H9 (cell line): Measurements from ENCODE around the gene AVL9. TPM values are rescaled to one million over a fixed set of nuclear protein-coding genes. Genes with fewer than 3 reads are reported as not detected.

Experiments
- DNase-seq: peaks from one replicate; pipeline ENCODE4 v3.0.0-alpha.2; 2017
- H2AFZ ChIP-seq: one replicate; pipeline ENCODE4 v1.6.1; 2013; ENCODE audit warnings: mild to moderate bottlenecking, low read length, control low read depth, moderate library complexity
- H2AK5ac ChIP-seq: 2 replicates; pipeline ENCODE4 v1.6.1; 2013; ENCODE audit warnings: low read length, control low read depth, mixed read lengths; ENCODE audit not compliant: insufficient read length
- H2BK120ac ChIP-seq: one replicate; pipeline ENCODE4 v1.6.1; 2013; ENCODE audit warnings: low read depth, mild to moderate bottlenecking, low read length, control low read depth, inconsistent platforms; ENCODE audit not compliant: poor library complexity, severe bottlenecking
- H2BK12ac ChIP-seq: 2 replicates; pipeline ENCODE4 v1.6.1; 2013; ENCODE audit warnings: low read length, control low read depth, mixed read lengths, low read depth; ENCODE audit not compliant: insufficient read length
- H2BK15ac ChIP-seq: 2 replicates; pipeline ENCODE4 v1.6.1; 2013; ENCODE audit warnings: low read depth, low read length, control low read depth
- H2BK20ac ChIP-seq: one replicate; pipeline ENCODE4 v1.6.1; 2013; ENCODE audit warnings: low read depth, mild to moderate bottlenecking, low read length, control low read depth, inconsistent platforms; ENCODE audit not compliant: poor library complexity, severe bottlenecking
- H2BK5ac ChIP-seq: 2 replicates; pipeline ENCODE4 v1.6.1; 2013; ENCODE audit warnings: low read length, control low read depth, mixed read lengths; ENCODE audit not compliant: insufficient read length
- H3K14ac ChIP-seq: 2 replicates; pipeline ENCODE4 v1.6.1; 2013; ENCODE audit warnings: low read length, control low read depth; ENCODE audit not compliant: insufficient read depth
- H3K18ac ChIP-seq: 2 replicates; pipeline ENCODE4 v1.6.1; 2013; ENCODE audit warnings: low read depth, mild to moderate bottlenecking, mixed read lengths, low read length, control low read depth; ENCODE audit not compliant: insufficient read length
- H3K23ac ChIP-seq: 2 replicates; pipeline ENCODE4 v1.6.1; 2013; ENCODE audit warnings: low read length, control low read depth, mixed read lengths, low read depth; ENCODE audit not compliant: insufficient read length
- H3K23me2 ChIP-seq: 2 replicates; pipeline ENCODE4 v1.6.1; 2013; ENCODE audit warnings: low read depth, mild to moderate bottlenecking, mixed read lengths, low read length, control low read depth; ENCODE audit not compliant: insufficient read length, poor library complexity, severe bottlenecking
- H3K27ac ChIP-seq: 2 replicates; pipeline ENCODE4 v1.5.1; 2013; ENCODE audit warnings: low read length, control low read depth, mixed read lengths, low read depth; ENCODE audit not compliant: insufficient read length
- H3K27me3 ChIP-seq: 2 replicates; pipeline ENCODE4 v1.6.1; 2013; ENCODE audit warnings: low read length, control low read depth, inconsistent platforms; ENCODE audit not compliant: insufficient read depth
- H3K4ac ChIP-seq: 2 replicates; pipeline ENCODE4 v1.6.1; 2013; ENCODE audit warnings: low read depth, mild to moderate bottlenecking, control low read depth, inconsistent platforms, low read length, moderate library complexity
- H3K4me1 ChIP-seq: 2 replicates; pipeline ENCODE4 v1.6.1; 2013; ENCODE audit warnings: low read length, control low read depth, inconsistent platforms; ENCODE audit not compliant: insufficient read depth
- H3K4me2 ChIP-seq: 2 replicates; pipeline ENCODE4 v1.6.1; 2013; ENCODE audit warnings: low read length, control low read depth, mixed read lengths; ENCODE audit not compliant: insufficient read length, insufficient read depth
- H3K56ac ChIP-seq: 2 replicates; pipeline ENCODE4 v1.6.1; 2013; ENCODE audit warnings: low read depth, mild to moderate bottlenecking, mixed read lengths, low read length, control low read depth; ENCODE audit not compliant: insufficient read length
- H3K79me1 ChIP-seq: 2 replicates; pipeline ENCODE4 v1.6.1; 2013; ENCODE audit warnings: low read depth, mild to moderate bottlenecking, moderate library complexity, low read length, control low read depth, inconsistent platforms; ENCODE audit not compliant: insufficient read depth, poor library complexity, severe bottlenecking
- H3K79me2 ChIP-seq: 2 replicates; pipeline ENCODE4 v1.6.1; 2013; ENCODE audit warnings: low read length, control low read depth, inconsistent platforms; ENCODE audit not compliant: insufficient read depth
- H3K9ac ChIP-seq: 2 replicates; pipeline ENCODE4 v1.6.1; 2013; ENCODE audit warnings: low read length, control low read depth, mixed read lengths; ENCODE audit not compliant: insufficient read length; ENCODE audit errors: extremely low read depth
- H3K9me3 ChIP-seq: one replicate; pipeline ENCODE4 v1.6.1; 2013; ENCODE audit warnings: low read depth, low read length, inconsistent platforms; ENCODE audit not compliant: control insufficient read depth
- H3T11ph ChIP-seq: one replicate; pipeline ENCODE4 v1.6.1; 2013; ENCODE audit warnings: mild to moderate bottlenecking, low read length, control low read depth, inconsistent platforms
- H4K20me1 ChIP-seq: one replicate; pipeline ENCODE4 v1.6.1; 2013; ENCODE audit not compliant: control insufficient read depth, insufficient read length, insufficient read depth
- H4K5ac ChIP-seq: 2 replicates; pipeline ENCODE4 v1.6.1; 2013; ENCODE audit warnings: low read depth, mild to moderate bottlenecking, mixed read lengths, low read length, control low read depth; ENCODE audit not compliant: insufficient read length
- H4K8ac ChIP-seq: replicated peaks from 2 replicates; pipeline ENCODE4 v1.6.1; 2013; ENCODE audit warnings: low read length, control low read depth, mixed read lengths, low read depth; ENCODE audit not compliant: insufficient read length
- H4K91ac ChIP-seq: 2 replicates; pipeline ENCODE4 v1.6.1; 2013; ENCODE audit warnings: low read depth, mild to moderate bottlenecking, moderate library complexity, mixed read lengths, low read length, control low read depth; ENCODE audit not compliant: insufficient read length
- H3K27ac Mint-ChIP-seq, 3 experiments: 2 replicates in 2 of 3; 3 replicates in 1 of 3; pipeline ENCODE4 v1.8.0; 2020 to 2021; ENCODE audit warnings: mixed read lengths in 3 of 3, mild to moderate bottlenecking in 1 of 3, moderate library complexity in 1 of 3
- H3K27me3 Mint-ChIP-seq: 2 replicates; pipeline ENCODE4 v1.8.0; 2021; ENCODE audit warnings: low read depth, mild to moderate bottlenecking, moderate library complexity, mixed read lengths
- H3K36me3 Mint-ChIP-seq, 3 experiments: 2 replicates in 2 of 3; 3 replicates in 1 of 3; pipeline ENCODE4 v1.8.0; 2020 to 2021; ENCODE audit warnings: low read depth in 3 of 3, mixed read lengths in 3 of 3; ENCODE audit not compliant: insufficient read depth in 1 of 3
- H3K4me1 Mint-ChIP-seq, 2 experiments: 2 replicates each; pipeline ENCODE4 v1.8.0; 2020; ENCODE audit warnings: mixed read lengths in 2 of 2
- H3K4me3 Mint-ChIP-seq, 2 experiments: 2 replicates in 1 of 2; 3 replicates in 1 of 2; pipeline ENCODE4 v1.8.0; 2020 to 2021; ENCODE audit warnings: mild to moderate bottlenecking in 2 of 2, mixed read lengths in 2 of 2, moderate library complexity in 1 of 2
- H3K9me3 Mint-ChIP-seq, 2 experiments: 2 replicates in 1 of 2; 3 replicates in 1 of 2; pipeline ENCODE4 v1.8.0; 2020; ENCODE audit warnings: mild to moderate bottlenecking in 2 of 2, mixed read lengths in 2 of 2, moderate library complexity in 1 of 2
- WGBS: extraction: QIAGEN DNeasy Blood & Tissue Kit; methylation state at CpG from one replicate; pipeline ENCODE4 v1.1.7; 2013; ENCODE audit warnings: missing lambda C conversion rate, low lambda C conversion rate, mixed read lengths; ENCODE audit not compliant: insufficient read length; ENCODE audit errors: extremely low coverage; 5-methylcytosine and 5-hydroxymethylcytosine counted together
- total RNA-seq: library from RNA; stranded (reverse); gene quantifications from 2 replicates; pipeline ENCODE4 v1.2.1, GENCODE V29; 2021
- TF ChIP-seq, protein P1 (sequence below): fragments of 200-600 bp; sonication (generic); conservative IDR thresholded peaks from 3 replicates; pipeline ENCODE4 v1.8.0; 2021; ENCODE audit warnings: antibody characterized with exemption, mild to moderate bottlenecking

AVL9 gene
- total RNA-seq, 1 experiment from 2014 or later = 38.7 TPM

DNA sequence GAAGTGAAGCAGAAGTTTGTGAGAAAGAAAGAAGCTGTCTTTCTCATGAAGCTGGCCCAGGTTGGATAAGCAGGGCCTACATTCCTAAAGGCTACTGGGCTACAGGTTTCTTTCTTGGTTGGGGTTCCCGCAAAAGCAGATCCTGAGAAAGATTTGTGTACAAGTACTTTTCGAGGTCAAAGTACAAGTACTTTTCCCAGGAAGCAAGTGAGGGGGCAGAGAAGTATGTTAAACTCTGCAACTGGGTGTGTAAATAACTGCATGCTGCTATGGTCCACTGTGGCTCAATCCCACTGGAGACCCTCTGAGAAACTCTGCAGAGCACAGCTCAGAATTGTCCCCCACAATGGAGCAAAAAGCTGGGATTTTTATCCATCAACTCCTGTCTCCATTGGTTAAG, 33.8 kb upstream of the AVL9 start:
- H3K4me1 ChIP-seq = no peaks in the 10 kb centered on the region
- no peak overlapping the region for H3K56ac ChIP-seq
- H3K9me3 Mint-ChIP-seq = no peaks in the 10 kb centered on the region; a peak in 2 of 5 replicates
- no peak overlapping the region for H3K4ac ChIP-seq
- H2BK20ac ChIP-seq = no peak overlapping the region
- no peaks in the 10 kb centered on the region for H3K23me2 ChIP-seq
- H3K27me3 ChIP-seq = no peaks in the 10 kb centered on the region
- no peak overlapping the region for H2BK120ac ChIP-seq
- no peak overlapping the region for H3K18ac ChIP-seq
- H3K4me2 ChIP-seq = no peak overlapping the region
- H3K79me1 ChIP-seq = no peaks in the 10 kb centered on the region
- no peak overlapping the region for H3K27ac Mint-ChIP-seq
- no peaks in the 10 kb centered on the region for H3K9me3 ChIP-seq
- H3K9ac ChIP-seq = no peak overlapping the region
- no CpG with 5 or more reads among the region's 2 CpGs for WGBS
- H2BK12ac ChIP-seq = no peak overlapping the region
- no peak overlapping the region for H2BK15ac ChIP-seq
- H3K36me3 Mint-ChIP-seq = peaks cover 2 to 19% (median 10%) of the 10 kb centered on the region in 3 experiments; a peak in 5 of 7 replicates
- no peak overlapping the region for H3K27ac ChIP-seq
- H2BK5ac ChIP-seq = no peak overlapping the region
- H4K5ac ChIP-seq = no peak overlapping the region
- no peak overlapping the region for H3K14ac ChIP-seq
- H3T11ph ChIP-seq = no peak overlapping the region
- no peaks in the 10 kb centered on the region for H3K27me3 Mint-ChIP-seq
- no peak overlapping the region for H2AK5ac ChIP-seq
- H4K91ac ChIP-seq = no peak overlapping the region
- no peak overlapping the region for H2AFZ ChIP-seq
- TF ChIP-seq, protein P1, sequence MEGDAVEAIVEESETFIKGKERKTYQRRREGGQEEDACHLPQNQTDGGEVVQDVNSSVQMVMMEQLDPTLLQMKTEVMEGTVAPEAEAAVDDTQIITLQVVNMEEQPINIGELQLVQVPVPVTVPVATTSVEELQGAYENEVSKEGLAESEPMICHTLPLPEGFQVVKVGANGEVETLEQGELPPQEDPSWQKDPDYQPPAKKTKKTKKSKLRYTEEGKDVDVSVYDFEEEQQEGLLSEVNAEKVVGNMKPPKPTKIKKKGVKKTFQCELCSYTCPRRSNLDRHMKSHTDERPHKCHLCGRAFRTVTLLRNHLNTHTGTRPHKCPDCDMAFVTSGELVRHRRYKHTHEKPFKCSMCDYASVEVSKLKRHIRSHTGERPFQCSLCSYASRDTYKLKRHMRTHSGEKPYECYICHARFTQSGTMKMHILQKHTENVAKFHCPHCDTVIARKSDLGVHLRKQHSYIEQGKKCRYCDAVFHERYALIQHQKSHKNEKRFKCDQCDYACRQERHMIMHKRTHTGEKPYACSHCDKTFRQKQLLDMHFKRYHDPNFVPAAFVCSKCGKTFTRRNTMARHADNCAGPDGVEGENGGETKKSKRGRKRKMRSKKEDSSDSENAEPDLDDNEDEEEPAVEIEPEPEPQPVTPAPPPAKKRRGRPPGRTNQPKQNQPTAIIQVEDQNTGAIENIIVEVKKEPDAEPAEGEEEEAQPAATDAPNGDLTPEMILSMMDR = no peak
- no peaks in the 10 kb centered on the region for H3K79me2 ChIP-seq
- peaks cover 20% of the 10 kb centered on the region in 2 experiments for H3K4me1 Mint-ChIP-seq
- no peak for DNase-seq
- H3K23ac ChIP-seq = no peak overlapping the region
- no peaks in the 10 kb centered on the region for H4K20me1 ChIP-seq
- no peak overlapping the region for H4K8ac ChIP-seq
- no peak overlapping the region for H3K4me3 Mint-ChIP-seq
